Measurements from ENCODE around the gene KIF9. TPM values are rescaled to one million over a fixed set of nuclear protein-coding genes. Genes with fewer than 3 reads are reported as not detected.

Gene KIF9
- polyA plus RNA-seq, 1 donor from 2014 or later = 15.6 TPM

DNA sequence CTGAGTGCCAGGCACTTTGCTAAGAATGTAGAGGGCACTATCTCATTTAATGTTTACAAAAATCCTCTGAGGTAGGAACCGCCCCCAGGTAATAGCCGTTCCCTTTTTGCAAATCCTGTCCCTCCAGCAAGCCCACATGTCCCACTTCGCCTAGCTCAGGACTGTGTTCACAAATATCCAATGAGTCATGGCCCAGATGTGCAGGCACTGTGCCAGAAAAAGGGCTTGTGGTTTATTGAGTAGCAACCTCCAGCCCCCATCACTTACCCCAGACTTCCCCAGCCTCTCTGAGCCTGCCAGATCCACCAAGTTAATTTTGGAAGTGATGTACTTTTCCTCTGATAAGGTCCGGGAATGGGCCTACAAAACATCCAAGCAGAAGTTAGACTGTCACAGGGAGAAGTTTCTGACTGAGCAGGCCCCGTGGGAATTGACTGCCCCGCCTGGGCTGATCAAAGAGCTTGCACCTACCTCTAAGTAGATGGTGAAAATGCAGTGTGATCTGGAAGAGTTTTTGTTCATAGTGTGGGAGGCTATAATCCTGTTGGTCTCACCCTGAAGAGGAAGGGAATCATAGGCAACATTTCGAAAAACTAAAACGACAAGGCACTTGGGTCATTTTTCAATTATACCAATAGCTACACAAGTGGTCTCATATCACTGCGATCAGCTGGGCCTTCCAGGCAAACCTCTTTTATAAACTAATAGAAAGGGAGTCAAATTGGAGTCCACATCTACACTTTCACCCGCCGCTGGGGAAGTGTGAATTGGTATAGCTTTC is 15.7 kb downstream of the KIF9 start:
- no peaks in the 10 kb centered on the region for H3K27me3 ChIP-seq (ENCODE audit: insufficient read depth, low read depth, low read length)
- H3K4me2 ChIP-seq (ENCODE audit: low read length) = no peak overlapping the region
- no peaks in the 10 kb centered on the region for H3K9me3 ChIP-seq (ENCODE audit: low read length)
- H3K9me2 ChIP-seq (ENCODE audit: insufficient read depth, low read length) = no peaks in the 10 kb centered on the region
- H3K9ac ChIP-seq (ENCODE audit: low read length) = no peak overlapping the region
- H2AFZ ChIP-seq (ENCODE audit: low read depth, low read length) = no peak overlapping the region
- H3K4me3 ChIP-seq (ENCODE audit: low read length) = no peak overlapping the region
- no peaks in the 10 kb centered on the region for H3K79me2 ChIP-seq (replicated peaks; ENCODE audit: insufficient read depth, low read length)
- no peak overlapping the region for H3K27ac ChIP-seq (ENCODE audit: low read length)
- no peaks in the 10 kb centered on the region for H4K20me1 ChIP-seq (ENCODE audit: insufficient read depth)
- H3F3A ChIP-seq (ENCODE audit: insufficient read depth, low read length, poor library complexity, severe bottlenecking) = no peaks in the 10 kb centered on the region
- TF ChIP-seq, protein P1, sequence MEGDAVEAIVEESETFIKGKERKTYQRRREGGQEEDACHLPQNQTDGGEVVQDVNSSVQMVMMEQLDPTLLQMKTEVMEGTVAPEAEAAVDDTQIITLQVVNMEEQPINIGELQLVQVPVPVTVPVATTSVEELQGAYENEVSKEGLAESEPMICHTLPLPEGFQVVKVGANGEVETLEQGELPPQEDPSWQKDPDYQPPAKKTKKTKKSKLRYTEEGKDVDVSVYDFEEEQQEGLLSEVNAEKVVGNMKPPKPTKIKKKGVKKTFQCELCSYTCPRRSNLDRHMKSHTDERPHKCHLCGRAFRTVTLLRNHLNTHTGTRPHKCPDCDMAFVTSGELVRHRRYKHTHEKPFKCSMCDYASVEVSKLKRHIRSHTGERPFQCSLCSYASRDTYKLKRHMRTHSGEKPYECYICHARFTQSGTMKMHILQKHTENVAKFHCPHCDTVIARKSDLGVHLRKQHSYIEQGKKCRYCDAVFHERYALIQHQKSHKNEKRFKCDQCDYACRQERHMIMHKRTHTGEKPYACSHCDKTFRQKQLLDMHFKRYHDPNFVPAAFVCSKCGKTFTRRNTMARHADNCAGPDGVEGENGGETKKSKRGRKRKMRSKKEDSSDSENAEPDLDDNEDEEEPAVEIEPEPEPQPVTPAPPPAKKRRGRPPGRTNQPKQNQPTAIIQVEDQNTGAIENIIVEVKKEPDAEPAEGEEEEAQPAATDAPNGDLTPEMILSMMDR (IDR thresholded peaks at IDR 0.05; ENCODE audit: poor library complexity, severe bottlenecking) = no peak
- TF ChIP-seq MXI1 (conservative IDR thresholded peaks at IDR 0.05; ENCODE audit: poor library complexity, severe bottlenecking) = no peak
- TF ChIP-seq EP300 (conservative IDR thresholded peaks at IDR 0.05; ENCODE audit: poor library complexity, severe bottlenecking) = no peak
- TF ChIP-seq, protein P2, sequence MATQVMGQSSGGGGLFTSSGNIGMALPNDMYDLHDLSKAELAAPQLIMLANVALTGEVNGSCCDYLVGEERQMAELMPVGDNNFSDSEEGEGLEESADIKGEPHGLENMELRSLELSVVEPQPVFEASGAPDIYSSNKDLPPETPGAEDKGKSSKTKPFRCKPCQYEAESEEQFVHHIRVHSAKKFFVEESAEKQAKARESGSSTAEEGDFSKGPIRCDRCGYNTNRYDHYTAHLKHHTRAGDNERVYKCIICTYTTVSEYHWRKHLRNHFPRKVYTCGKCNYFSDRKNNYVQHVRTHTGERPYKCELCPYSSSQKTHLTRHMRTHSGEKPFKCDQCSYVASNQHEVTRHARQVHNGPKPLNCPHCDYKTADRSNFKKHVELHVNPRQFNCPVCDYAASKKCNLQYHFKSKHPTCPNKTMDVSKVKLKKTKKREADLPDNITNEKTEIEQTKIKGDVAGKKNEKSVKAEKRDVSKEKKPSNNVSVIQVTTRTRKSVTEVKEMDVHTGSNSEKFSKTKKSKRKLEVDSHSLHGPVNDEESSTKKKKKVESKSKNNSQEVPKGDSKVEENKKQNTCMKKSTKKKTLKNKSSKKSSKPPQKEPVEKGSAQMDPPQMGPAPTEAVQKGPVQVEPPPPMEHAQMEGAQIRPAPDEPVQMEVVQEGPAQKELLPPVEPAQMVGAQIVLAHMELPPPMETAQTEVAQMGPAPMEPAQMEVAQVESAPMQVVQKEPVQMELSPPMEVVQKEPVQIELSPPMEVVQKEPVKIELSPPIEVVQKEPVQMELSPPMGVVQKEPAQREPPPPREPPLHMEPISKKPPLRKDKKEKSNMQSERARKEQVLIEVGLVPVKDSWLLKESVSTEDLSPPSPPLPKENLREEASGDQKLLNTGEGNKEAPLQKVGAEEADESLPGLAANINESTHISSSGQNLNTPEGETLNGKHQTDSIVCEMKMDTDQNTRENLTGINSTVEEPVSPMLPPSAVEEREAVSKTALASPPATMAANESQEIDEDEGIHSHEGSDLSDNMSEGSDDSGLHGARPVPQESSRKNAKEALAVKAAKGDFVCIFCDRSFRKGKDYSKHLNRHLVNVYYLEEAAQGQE (IDR thresholded peaks at IDR 0.05; ENCODE audit: borderline replicate concordance) = no peak
- no peak for TF ChIP-seq RAD21 (conservative IDR thresholded peaks at IDR 0.05)
- no peak for TF ChIP-seq SMC3 (conservative IDR thresholded peaks at IDR 0.05; ENCODE audit: poor library complexity)
- TF ChIP-seq POLR2AphosphoS5 (IDR thresholded peaks at IDR 0.05) = no peak
- no peaks in the 10 kb centered on the region for H3K36me3 ChIP-seq (ENCODE audit: insufficient read depth, low read length)

DNA sequence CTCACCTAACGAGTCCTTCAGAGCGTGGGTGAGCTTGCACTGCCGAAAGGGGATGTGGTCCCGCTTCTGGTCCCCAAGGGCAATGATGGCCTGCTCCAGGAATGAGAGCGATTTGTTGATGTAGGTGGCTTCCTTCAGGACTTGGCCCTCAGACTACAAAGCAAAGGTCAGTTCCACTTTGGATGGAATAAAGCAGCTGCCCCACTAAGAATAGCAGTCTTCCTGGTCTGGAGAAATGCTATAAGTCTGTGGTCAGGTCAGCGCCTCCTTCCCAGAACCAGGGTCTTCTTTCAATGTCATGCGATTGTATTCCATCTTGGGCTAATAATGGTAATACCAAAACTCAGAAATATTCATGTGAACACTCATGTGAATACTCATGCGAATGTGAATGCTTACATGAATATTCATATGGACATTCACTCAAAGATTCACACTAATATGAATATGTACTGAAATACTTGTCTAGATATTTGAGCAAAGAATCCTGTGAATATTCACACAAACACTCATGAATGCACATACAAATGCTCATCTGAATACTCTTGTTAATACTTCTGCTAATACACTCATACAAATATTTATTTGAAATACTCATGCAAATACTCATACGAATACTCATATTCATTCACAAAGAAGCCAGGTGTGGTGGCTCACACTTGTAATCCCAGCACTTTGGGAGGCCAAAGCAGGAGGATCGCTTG is 16.7 kb downstream of the KIF9 start:
- H3K9me3 ChIP-seq (ENCODE audit: low read length) = no peaks in the 10 kb centered on the region
- no peaks in the 10 kb centered on the region for H4K20me1 ChIP-seq (ENCODE audit: insufficient read depth)
- TF ChIP-seq, protein P1 (IDR thresholded peaks at IDR 0.05; ENCODE audit: poor library complexity, severe bottlenecking) = no peak
- TF ChIP-seq EP300 (conservative IDR thresholded peaks at IDR 0.05; ENCODE audit: poor library complexity, severe bottlenecking) = no peak
- no peak for TF ChIP-seq RAD21 (conservative IDR thresholded peaks at IDR 0.05)
- TF ChIP-seq MXI1 (conservative IDR thresholded peaks at IDR 0.05; ENCODE audit: poor library complexity, severe bottlenecking) = no peak
- no peak for TF ChIP-seq TAF1 (IDR thresholded peaks at IDR 0.05; ENCODE audit: low read depth)
- TF ChIP-seq EZH2 (IDR thresholded peaks at IDR 0.05; ENCODE audit: borderline replicate concordance, insufficient read depth, low read length, poor library complexity, severe bottlenecking) = no peak
- TF ChIP-seq, protein P2 (IDR thresholded peaks at IDR 0.05; ENCODE audit: borderline replicate concordance) = no peak
- no peak for TF ChIP-seq POLR2AphosphoS5 (IDR thresholded peaks at IDR 0.05)
- no peak for TF ChIP-seq SMC3 (conservative IDR thresholded peaks at IDR 0.05; ENCODE audit: poor library complexity)
- no peaks in the 10 kb centered on the region for H3K36me3 ChIP-seq (ENCODE audit: insufficient read depth, low read length)
- no peaks in the 10 kb centered on the region for H3K9me2 ChIP-seq (ENCODE audit: insufficient read depth, low read length)
- H2AFZ ChIP-seq (ENCODE audit: low read depth, low read length) = no peak overlapping the region
- no peak overlapping the region for H3K4me2 ChIP-seq (ENCODE audit: low read length)
- no peaks in the 10 kb centered on the region for H3K79me2 ChIP-seq (replicated peaks; ENCODE audit: insufficient read depth, low read length)
- no peak overlapping the region for H3K27ac ChIP-seq (ENCODE audit: low read length)
- no peaks in the 10 kb centered on the region for H3F3A ChIP-seq (ENCODE audit: insufficient read depth, low read length, poor library complexity, severe bottlenecking)
- H3K9ac ChIP-seq (ENCODE audit: low read length) = no peak overlapping the region
- no peaks in the 10 kb centered on the region for H3K27me3 ChIP-seq (ENCODE audit: insufficient read depth, low read depth, low read length)
- H3K4me3 ChIP-seq (ENCODE audit: low read length) = no peak overlapping the region
